ENCODE results near the gene ZNF732. TPM values are rescaled to one million over a fixed set of nuclear protein-coding genes. Genes with fewer than 3 reads are reported as not detected.
"Not testable (repeated sequence)": the region's sequence is repeated elsewhere in the genome, so short reads cannot be mapped to it uniquely, and the experiment has no call there.

The ZNF732 gene
- total RNA-seq, 4 donors from 2014 or later, result 1.5 TPM; not detected in 3

- Histone ChIP-seq H3K4me3 (replicated peaks in 1 of 3) (no peak overlapping the region), H3K27me3 (no peaks in the 10 kb centered on the region), H3K9me3 (no peaks in the 10 kb centered on the region), H3K4me1 (peaks cover 0 to 7% of the 10 kb centered on the region in 2 donors), H3K27ac (no peak overlapping the region), H3K36me3 (no peaks in the 10 kb centered on the region)
- intact Hi-C loops (cut with DNase I), result no loop called here
- no peak for TF ChIP-seq POLR2A (IDR thresholded peaks at IDR 0.05)
- TF ChIP-seq CTCF (IDR thresholded peaks at IDR 0.05), result no peak
- 92 to 95% methylated on average over 4 of the region's 4 CpGs for whole genome bisulfite sequencing, 2 donors
- no peak for DNase-seq
These were observed 2.9 kb downstream of the ZNF732 start for GRCh38 chr4:302381-302780.

GRCh38 chr4:294732-295131 lies 10.5 kb downstream of the ZNF732 start:
- TF ChIP-seq CTCF (IDR thresholded peaks at IDR 0.05) (no peak), POLR2A (IDR thresholded peaks at IDR 0.05) (no peak)
- Histone ChIP-seq H3K4me1 (no peaks in the 10 kb centered on the region), H3K9me3 (no peaks in the 10 kb centered on the region), H3K27ac (no peak overlapping the region), H3K36me3 (no peaks in the 10 kb centered on the region), H3K4me3 (replicated peaks in 1 of 3) (no peak overlapping the region), H3K27me3 (no peaks in the 10 kb centered on the region)
- DNase-seq, result no peak
- intact Hi-C loops (cut with DNase I), result no loop called here
- 96 to 99% methylated on average over 3 of the region's 3 CpGs for WGBS, 2 donors

DNA sequence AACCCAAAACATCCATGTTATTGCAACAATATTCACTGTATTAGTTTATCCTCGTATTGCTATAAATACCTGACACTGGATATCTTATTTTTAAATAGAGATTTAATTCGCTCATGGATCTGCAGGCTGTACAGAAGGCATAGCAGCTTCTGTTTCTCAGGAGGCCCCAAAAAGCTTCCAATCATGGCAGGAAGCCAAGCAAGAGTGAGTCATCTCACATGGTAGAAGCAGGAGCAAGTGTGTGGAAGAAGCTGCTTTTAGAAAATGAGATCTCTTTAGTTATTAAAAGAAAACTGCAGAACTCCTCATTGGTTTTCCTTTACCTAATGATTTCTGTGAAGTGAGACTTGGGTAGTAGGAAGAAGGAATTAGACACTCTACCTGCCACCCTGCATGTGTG lies 16.4 kb downstream of the ZNF732 start:
- WGBS, 2 donors, result 94 to 95% methylated on average over 2 of the region's 2 CpGs
- no peaks in the 10 kb centered on the region for H3K36me3 ChIP-seq

GRCh38 chr4:273309-274017 lies 31.8 kb downstream of the ZNF732 start:
- WGBS, 2 donors, result 87 to 96% methylated on average over 5 of the region's 5 CpGs
- Histone ChIP-seq H3K9me3 (peaks cover 10% of the 10 kb centered on the region), H3K4me3 (replicated peaks in 1 of 3) (no peak overlapping the region), H3K27ac (no peak overlapping the region), H3K4me1 (no peaks in the 10 kb centered on the region), H3K36me3 (no peaks in the 10 kb centered on the region), H3K27me3 (no peaks in the 10 kb centered on the region)
- intact Hi-C loops (cut with DNase I), result no loop called here
- no peak for DNase-seq
- TF ChIP-seq CTCF (IDR thresholded peaks at IDR 0.05) (no peak), POLR2A (IDR thresholded peaks at IDR 0.05) (no peak)

More for the DNA sequence above, 16.4 kb downstream of the ZNF732 start:
- Histone ChIP-seq H3K27ac (no peak overlapping the region), H3K4me1 (no peaks in the 10 kb centered on the region), H3K4me3 (replicated peaks in 1 of 3) (no peak overlapping the region), H3K9me3 (no peaks in the 10 kb centered on the region), H3K27me3 (no peaks in the 10 kb centered on the region)
- DNase-seq, result no peak
- no peak for TF ChIP-seq CTCF (IDR thresholded peaks at IDR 0.05)
- intact Hi-C loops (cut with DNase I), result no loop called here

DNA sequence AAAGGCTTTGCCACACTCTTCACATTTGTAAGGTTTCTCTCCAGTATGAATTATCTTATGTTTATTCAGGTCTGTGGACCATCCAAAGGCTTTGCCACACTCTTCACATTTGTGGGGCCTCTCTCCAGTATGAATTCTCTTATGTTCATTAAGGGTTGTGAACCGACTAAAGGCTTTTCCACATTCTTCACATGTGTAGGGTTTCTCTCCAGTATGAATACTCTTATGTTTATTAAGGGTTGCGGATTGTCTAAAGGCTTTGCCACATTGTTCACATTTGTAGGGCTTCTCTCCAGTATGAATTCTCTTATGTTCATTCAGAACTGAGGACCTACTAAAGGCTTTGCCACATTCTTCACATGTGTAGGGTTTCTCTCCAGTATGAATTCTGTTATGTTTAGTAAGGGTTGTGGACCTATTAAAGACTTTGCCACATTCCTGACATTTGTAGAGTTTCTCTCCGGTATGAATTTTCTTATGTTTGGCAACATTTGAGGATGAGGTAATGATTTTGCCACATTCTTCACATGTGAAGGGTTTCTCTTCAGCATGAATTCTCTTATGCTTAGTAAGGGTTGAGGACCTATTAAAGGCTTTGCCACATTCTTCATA lies 33.7 kb downstream of the ZNF732 start:
- Histone ChIP-seq H3K9me3 (peaks cover 10% of the 10 kb centered on the region), H3K27me3 (no peaks in the 10 kb centered on the region), H3K27ac (no peak overlapping the region), H3K36me3 (no peaks in the 10 kb centered on the region), H3K4me3 (replicated peaks in 1 of 3) (no peak overlapping the region), H3K4me1 (no peaks in the 10 kb centered on the region)
- DNase-seq, result no peak
- no peak for TF ChIP-seq CTCF (IDR thresholded peaks at IDR 0.05)
- WGBS, 2 donors, result 94 to 95% methylated on average over 3 of the region's 3 CpGs
- intact Hi-C loops (cut with DNase I), result no loop called here

DNA sequence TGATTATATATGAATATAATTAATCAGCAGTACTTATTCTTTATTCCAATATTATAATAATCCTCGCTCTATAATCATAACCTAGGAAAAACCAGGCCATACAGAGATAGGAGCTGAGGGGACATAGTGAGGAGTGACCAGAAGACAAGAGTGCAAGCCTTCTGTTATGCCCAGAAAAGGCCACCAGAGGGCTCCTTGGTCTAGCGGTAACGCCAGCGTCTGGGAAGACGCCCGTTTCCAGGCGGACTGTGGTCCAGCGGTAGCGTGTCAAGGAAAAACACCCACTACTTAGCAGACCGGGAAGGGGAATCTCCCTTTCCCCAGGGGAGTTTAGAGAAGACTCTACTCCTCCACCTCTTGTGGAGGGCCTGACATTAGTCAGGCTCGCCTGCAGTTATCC lies 46.0 kb downstream of the ZNF732 start:
- H3K9me3 ChIP-seq, result not testable (repeated sequence)

More for the DNA sequence above, 46.0 kb downstream of the ZNF732 start:
- H3K4me3 ChIP-seq (replicated peaks in 1 of 3); H3K27ac ChIP-seq; H3K27me3 ChIP-seq; H3K4me1 ChIP-seq; DNase-seq; intact Hi-C loops (cut with DNase I); H3K36me3 ChIP-seq: not testable (repeated sequence)
- 66 to 75% methylated on average over 11 of the region's 11 CpGs for WGBS, 2 donors
